Measurements from ENCODE around the gene NAA60.
"Not testable (repeated sequence)": the region's sequence is repeated elsewhere in the genome, so short reads cannot be mapped to it uniquely, and the experiment has no call there.

Gene NAA60

GRCh38 chr16:3465301-3465700 is 21.8 kb downstream of the NAA60 start:
- DNase-seq, result no peak

- no peak for DNase-seq
Observed at GRCh38 chr16:3465911-3466584, 22.6 kb downstream of the NAA60 start.

DNA sequence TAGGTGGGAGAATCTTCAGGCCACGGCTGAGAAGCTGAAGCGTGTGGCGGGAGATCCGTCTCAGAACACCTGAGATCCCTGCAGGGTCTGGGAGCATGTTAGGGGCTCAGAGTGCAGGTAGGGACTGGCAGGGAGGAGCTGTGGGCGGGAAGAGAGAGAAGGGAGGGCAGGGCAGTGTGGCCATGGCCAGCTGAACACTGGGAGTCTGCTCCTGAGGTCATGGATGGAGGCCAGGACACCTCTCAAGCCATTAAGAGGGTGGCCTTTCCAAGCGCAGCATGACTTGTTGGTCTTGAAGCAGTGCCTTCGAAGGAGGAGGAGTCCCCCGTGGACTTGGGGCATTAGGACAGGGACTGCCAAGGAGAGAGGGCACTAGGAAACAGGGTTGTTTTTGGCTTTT is 23.7 kb downstream of the NAA60 start:
- DNase-seq, result no peak

- no peak for DNase-seq
Observed at GRCh38 chr16:3467921-3468320, 24.4 kb downstream of the NAA60 start.

- no peak for DNase-seq
Observed at GRCh38 chr16:3468501-3468900, 25.0 kb downstream of the NAA60 start.

DNA sequence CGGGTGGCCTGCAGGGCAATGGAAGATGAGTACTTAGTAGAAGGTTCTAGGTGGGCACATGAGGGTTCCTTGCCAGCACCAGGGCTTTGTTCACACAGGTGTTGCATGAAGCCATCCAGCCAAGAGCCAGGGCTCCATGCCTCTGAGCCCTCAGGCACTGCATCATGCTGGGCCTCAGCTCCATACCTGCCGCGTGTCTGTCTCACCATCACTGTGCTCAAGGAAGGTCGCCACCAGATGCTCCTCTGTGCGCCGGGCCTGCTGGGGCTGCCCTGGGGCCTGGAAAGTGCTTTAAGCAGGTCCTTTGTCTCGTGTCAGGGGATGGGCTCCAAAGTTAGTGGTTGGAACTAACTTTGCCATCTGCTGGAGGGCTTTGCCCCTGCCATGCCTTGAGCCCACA is 26.3 kb downstream of the NAA60 start:
- DNase-seq, result no peak

- no peak for DNase-seq
Observed at GRCh38 chr16:3470723-3471122, 27.2 kb downstream of the NAA60 start.

DNA sequence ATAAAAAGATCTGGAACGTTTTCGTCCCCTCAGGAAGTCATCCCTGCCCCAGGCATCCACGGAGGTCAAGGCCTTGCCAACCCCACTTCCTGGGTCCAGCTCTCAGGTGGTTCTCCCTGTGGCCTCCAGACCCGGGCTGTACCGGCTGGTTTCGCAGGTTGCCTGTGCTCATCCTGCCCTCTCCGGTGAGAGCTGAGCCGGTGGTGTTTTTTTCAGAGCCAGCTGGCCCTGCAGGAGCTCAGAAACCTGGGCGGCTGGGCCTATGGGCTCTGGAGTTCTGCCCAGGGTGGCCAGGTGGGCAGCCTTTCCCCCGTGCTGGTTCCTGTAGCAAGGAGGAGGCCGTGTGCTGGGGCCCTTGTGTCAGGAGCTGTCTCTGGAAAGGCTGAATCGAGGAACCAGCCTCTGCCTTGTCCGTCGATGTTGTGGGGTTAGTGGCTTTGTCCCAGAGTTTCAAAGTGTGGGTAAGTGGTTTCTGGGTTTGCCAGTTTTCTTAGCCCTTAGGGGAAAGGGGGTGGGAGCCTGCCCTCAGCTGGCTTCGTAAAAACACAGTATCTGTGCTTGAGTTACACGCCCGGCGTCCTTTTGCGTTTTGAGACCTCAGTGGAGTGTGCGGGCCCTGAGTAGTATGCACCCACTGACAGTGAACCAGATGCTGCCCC is 28.2 kb downstream of the NAA60 start:
- DNase-seq, result no peak

DNA sequence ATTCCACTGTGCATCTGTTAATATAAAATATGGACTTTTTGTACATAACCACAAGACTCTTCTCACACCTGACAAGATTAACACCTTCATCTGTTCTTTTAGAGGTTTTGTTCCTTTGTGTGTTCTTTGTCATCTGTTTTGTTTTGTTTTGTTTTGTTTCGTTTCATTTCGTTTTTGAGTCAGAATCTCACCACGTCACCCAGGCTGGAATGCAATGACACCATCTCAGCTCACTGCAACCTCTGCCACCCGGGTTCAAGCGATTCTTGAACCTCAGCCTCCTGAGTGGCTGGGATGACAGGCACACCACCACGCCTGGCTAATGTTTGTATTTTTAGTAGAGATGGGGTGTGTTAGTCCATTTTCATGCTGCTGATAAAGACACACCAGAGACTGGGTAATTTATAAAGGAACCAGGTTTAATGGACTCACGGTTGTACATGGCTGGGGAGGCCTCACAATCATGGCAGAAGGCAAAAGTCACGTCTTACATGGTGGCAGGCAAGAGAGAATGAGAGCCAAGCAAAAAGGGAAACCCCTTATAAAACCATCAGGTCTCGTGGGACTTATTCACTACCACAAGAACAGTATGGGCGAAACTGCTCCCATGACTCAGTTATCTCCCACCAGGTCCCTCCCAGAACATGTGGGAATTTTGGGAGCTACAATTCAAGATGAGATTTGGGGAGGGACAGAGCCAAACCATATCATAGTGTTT is 29.6 kb downstream of the NAA60 start:
- DNase-seq, result no peak

DNA sequence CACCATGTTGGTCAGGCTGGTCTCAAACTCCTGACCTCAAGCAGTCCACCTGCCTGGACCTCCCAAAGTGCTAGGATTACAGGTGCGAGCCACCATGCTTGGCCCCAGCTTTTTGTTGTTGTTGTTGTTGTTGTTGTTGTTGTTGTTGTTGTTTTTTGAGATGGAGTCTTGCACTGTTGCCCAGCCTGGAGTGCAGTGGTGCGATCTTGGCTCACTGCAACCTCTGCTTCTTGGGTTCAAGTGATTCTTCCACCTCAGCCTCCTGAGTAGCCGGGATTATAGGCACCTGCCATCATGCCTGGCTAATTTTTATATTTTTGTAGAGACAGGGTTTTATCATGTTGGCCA is 30.1 kb downstream of the NAA60 start:
- not testable (repeated sequence) for DNase-seq

GRCh38 chr16:3474136-3474779 is 30.8 kb downstream of the NAA60 start:
- no peak for DNase-seq

DNA sequence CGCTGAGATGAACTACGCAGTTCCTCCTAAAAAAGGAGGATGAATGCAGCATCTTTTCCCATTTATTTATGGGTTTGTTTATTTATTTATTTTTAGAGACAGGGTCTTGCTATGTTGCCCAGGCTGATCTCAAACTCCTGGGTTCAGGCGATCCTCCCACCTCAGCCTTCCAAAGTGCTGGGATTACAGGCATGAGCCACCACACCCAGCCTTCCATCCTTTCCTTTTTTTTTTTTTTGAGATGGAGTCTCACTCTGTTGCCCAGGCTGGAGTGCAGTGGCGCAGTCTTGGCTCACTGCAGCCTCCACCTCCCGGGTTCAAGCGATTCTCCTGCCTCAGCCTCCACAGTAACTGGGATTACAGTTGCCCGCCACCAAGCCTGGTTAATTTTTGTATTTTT is 31.4 kb downstream of the NAA60 start:
- not testable (repeated sequence) for DNase-seq

DNA sequence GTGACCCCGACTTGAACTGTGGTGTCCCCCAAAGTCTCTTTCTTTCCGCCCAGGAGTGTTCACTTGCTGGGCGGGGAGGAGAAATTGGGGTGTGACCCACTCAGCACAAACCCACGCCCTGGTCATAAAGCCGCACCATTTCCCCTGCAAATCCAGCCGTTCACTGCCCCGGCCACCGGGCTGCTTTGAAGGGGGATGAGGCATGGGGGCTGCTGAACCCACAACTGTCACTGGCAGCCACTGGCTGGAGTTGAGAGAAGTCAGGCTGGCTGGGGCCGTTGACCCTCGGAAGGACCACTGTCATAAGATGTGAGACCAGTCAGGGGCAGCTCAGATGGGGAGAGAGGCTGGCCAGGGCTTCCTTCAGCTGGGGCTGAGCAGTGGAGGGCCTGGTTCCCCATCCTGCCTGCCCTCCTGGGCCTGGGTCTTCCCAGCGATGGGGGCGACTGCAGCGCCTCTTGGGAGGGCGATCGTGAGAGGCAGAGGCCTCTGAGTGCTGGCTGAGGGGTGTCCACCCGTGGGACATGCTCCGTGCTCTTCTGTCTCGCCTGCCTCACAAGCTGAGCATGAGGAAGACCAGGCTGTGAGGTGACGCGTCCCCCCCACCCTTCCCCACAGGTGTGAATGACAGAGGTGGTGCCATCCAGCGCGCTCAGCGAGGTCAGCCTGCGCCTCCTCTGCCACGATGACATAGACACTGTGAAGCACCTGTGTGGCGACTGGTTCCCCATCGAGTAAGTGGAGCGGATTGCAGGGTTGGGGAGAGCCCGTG is 32.3 kb downstream of the NAA60 start:
- no peak for DNase-seq

DNA sequence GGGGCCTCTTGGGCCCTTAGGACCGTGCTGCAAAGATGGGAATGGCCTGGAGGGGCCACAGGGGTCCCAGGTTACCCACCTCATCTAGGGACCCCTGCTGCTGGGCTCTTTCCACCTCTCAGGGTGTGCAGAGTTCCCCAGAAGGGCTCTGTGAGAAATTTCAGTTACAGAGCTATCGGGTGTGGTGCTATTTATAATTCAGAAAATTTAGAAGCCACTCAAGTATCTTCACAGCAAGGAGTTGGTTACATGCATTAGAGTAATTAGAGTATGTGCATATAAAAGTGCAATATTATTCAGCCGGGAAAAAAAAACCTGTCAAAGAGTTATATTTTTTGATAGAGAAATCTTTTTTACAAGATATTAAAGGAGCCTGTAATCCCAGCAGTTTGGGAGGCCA is 32.9 kb downstream of the NAA60 start:
- no peak for DNase-seq

DNA sequence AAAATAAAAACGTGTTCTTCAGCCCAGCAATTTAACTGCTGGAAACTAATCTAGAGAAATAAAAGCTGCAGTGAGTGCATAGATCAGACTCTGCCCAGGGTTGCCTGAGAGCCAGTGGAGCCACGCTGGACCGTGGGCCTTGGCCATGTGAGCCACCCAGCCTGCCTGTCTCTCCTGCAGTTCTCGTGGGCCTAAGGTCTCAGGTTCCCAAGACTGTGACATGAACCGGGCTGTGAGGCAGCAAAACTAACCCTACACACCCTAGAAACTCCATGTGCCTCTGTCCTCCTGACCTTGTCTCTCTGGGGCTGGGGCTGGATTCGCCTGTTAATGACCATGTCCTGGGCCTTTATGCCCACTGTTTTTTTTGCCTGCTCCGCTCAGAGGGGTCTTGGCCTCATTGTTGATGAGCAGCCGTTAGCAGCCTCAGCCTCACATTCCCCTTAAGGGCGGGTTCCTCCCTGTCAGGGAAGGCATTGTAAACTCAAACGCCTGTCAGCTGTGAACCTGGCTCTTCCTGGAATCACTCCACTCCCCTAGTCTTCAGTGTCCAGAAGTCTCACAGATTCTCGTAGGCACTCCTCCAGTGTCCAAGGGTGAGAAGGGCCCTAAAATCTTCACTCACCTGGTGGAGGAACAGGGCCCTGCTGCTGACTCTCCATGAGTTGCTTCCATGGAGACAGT is 34.9 kb downstream of the NAA60 start:
- no peak for DNase-seq

DNA sequence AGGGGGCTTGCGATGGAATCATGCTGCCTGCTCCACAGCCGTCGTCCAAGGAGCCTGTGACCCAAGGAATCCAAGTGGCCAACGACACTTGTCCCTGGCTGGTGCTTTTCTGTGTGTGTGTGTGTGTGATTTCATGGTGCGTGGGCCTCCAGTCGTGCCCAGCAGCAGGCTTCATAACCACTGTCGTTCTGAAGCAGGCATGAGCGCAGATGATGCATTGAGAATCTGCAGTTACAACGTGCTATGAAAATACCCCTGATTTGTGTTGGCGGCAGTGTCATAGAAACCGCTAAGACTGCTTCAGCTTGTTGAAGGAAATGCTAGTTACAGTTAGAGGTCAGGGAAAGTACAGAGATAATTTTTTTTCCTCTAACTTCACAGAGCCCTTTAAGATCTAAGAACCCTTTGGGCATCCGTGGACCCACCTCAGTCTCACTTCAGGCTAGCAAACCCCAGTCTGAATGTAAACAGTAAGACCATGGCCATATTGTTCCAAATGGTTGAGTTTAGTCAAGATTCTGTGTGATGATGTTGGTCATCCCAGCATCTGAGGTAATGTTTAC is 36.3 kb downstream of the NAA60 start:
- DNase-seq, result no peak

DNA sequence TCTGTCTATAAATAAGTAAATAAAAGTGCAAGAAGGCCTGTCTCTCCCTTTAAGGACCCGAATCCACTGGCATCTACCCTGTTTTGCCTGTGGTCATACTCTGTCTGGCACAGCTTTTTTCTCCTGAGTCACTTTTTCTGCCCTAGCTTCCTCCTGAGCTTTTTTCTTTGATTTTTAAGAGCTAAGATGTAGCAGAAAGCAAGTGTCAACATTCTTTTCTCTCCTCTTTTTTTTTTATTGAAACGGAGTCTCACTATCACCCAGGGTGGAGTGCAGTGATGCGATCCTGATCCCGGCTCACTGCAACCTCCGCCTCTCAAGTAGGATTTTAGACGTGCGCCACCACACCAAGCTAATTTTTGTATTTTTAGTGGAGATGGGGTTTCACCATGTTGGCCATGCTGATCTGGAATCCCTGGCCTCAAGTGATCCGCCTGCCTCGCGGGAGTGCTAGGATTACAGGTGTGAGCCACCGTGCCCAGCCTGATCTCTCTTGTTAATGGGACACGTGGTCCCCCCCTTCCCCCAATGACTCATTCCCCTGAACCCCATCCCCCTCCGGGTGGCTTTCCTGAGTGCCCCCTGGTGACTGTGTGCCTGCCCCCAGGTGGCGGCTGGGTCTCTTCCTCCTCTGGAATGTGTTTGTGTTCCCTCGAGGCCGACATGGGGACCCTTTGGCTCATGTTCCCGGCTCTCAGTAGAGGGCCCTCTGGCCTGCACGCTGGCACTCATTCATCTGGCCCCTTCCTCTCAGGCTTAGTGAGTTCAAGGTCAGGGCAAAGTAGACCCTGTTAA is 37.6 kb downstream of the NAA60 start:
- no peak for DNase-seq

DNA sequence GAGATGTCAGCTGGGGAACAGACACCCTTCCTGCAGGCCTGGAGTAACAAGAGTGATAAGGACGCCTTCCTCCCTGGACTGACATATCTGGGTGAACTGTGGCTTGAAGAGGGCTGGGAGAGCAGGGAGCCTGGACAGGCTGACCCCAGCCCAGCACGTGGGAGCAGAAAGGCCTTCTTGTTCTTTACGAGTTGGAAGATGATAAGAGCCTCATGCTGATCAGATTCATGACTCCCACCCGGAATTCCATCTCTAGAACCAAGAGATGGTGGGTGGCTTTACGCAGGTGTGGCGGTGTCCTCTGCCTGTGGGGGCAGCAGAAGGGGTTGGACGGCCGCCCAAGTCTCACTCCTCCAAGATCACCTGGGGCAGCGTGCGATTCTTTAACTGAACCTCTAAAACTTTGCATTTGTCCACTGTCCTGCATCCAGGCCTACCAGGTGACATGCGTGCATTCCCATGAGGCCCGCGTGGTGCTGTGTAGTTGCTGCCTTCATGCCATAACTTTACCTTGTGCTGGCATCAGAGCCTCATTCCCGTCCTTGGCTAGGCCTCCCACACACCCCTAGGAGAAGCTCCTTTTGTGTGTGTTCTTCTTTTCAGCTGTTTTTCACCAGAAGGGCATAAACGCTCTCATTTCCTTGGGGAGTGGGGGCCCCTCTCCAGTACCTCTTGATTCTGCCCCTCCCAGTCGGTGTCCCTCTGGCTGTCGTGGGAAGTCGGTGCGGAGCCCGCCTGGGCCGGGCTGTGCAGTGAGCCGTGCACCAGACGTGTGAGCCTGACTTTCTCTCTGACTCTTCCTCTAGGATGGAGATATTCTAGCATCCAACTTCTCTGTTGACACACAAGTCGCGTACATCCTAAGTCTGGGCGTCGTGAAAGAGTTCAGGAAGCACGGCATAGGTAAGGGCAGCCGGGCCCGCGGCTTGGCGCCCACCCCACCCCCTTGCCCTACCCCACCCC is 38.5 kb downstream of the NAA60 start:
- no peak for DNase-seq

DNA sequence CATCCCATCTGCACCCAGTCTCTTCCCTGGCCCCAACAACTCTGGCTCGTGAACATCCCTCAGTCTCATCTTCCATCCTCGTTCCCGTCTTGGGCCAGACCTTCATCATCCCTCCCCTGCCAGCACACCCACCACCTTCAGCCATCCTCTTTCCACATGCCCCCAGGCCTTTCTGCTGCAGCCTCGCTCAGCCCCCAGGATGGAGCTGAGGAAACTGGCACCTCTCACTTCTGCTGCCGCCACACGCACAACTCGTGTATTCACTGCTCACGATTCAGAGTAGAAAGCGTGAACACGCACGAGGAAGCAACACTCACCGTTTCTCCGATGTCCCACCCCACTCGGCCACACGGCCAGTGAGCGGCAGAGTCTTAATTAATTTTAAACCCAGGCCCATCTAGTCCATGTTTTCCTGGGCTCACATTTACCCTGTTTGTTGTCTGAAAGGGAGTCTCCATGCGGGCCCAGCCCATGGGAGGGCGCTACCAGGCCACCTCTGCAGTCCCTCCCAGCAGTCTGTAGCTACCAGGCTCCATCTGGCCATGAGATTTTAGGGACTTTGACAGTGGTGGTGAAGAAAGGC is 39.3 kb downstream of the NAA60 start:
- DNase-seq, result no peak

Data from CD4-positive, alpha-beta T cell treated with Interferon alpha-2 for 1 hour (primary cell).